Measurements from ENCODE around the gene ASIC1. TPM values are rescaled to one million over a fixed set of nuclear protein-coding genes. Genes with fewer than 3 reads are reported as not detected.

ASIC1 gene
- total and polyA plus RNA-seq, 2 of the 13 experiments (the other 11 are each of a cell fraction or from before 2014, with no cell fraction given), result 0.44 to 1.5 TPM

DNA sequence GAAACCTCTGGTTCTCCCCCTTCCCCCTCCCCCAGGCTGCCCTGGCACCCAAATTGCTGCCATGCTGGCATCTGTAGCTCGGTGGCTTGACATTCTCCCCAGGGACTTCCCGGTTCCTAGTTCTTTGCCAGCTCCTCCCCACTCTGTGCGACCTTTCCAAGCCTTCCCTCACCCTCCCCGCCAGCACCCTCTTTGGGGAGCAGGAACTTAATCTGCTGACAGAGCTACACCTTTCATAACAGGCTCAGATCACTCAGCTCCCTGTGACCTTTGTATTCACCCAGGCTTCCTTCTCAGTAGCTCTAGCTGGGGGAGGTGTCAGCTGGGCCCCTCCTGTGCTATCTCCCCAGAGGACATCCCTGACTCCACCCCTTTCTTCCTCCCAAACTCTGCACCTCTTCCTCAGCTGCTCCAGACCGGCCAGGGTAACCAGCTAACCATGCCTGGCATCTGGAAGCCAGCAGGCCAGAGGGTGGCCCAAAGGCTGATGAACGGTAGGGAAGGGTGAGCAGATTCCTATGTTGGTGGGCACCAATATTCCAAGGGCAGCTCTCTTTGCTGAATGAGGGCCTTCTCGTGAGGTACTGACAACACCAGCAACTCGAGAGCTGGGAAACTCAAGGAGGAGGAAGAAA, 52.8 kb downstream of the ASIC1 start (continued):
- TF ChIP-seq SIX4 (CRISPR knock-in tag; IDR thresholded peaks at IDR 0.05) (no peak), ZNF772 (CRISPR knock-in tag; IDR thresholded peaks at IDR 0.05) (no peak), DNMT3B (CRISPR knock-in tag; conservative IDR thresholded peaks at IDR 0.05) (no peak), YEATS2 (CRISPR knock-in tag; IDR thresholded peaks at IDR 0.05; ENCODE audit: borderline replicate concordance) (peak; percentile 22; the same call in 1 of the 2 replicates), ZMYM4 (CRISPR knock-in tag; IDR thresholded peaks at IDR 0.05) (0 out of 2 replicates have a peak, but pooled peaks have one; percentile 13), GATAD2A (CRISPR knock-in tag; IDR thresholded peaks at IDR 0.05) (peak; percentile 72; the same call in 1 of the 2 replicates), HDAC2 (CRISPR knock-in tag; IDR thresholded peaks at IDR 0.05) (peak; percentile 18; the same call in 1 of the 2 replicates), ZNF777 (CRISPR knock-in tag; IDR thresholded peaks at IDR 0.05) (no peak; the same call in 1 of the 2 replicates), LCORL (IDR thresholded peaks at IDR 0.05) (no peak), LCORL (CRISPR knock-in tag; IDR thresholded peaks at IDR 0.05) (peak; percentile 74), ZNF34 (CRISPR knock-in tag; IDR thresholded peaks at IDR 0.05; ENCODE audit: borderline replicate concordance) (no peak), ELF1 (CRISPR knock-in tag; IDR thresholded peaks at IDR 0.05) (peak; percentile 42; the same call in 1 of the 2 replicates), KLF16 (CRISPR knock-in tag; IDR thresholded peaks at IDR 0.05) (peak in 1 of 2 experiments; percentile 24; a peak in 1 of 4 replicates)
- TF ChIP-seq, protein P1, sequence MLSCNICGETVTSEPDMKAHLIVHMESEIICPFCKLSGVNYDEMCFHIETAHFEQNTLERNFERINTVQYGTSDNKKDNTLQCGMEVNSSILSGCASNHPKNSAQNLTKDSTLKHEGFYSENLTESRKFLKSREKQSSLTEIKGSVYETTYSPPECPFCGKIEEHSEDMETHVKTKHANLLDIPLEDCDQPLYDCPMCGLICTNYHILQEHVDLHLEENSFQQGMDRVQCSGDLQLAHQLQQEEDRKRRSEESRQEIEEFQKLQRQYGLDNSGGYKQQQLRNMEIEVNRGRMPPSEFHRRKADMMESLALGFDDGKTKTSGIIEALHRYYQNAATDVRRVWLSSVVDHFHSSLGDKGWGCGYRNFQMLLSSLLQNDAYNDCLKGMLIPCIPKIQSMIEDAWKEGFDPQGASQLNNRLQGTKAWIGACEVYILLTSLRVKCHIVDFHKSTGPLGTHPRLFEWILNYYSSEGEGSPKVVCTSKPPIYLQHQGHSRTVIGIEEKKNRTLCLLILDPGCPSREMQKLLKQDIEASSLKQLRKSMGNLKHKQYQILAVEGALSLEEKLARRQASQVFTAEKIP (CRISPR knock-in tag; IDR thresholded peaks at IDR 0.05; ENCODE audit: borderline replicate concordance), result no peak
- TF ChIP-seq, protein P2, sequence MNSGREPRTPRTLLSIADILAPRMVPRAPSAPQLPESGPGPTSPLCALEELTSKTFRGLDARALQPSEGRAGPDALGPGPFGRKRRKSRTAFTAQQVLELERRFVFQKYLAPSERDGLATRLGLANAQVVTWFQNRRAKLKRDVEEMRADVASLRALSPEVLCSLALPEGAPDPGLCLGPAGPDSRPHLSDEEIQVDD (CRISPR knock-in tag; IDR thresholded peaks at IDR 0.05; ENCODE audit: borderline replicate concordance), result 0 out of 2 replicates have a peak, but pooled peaks have one; percentile 27
- TF ChIP-seq, protein P3, sequence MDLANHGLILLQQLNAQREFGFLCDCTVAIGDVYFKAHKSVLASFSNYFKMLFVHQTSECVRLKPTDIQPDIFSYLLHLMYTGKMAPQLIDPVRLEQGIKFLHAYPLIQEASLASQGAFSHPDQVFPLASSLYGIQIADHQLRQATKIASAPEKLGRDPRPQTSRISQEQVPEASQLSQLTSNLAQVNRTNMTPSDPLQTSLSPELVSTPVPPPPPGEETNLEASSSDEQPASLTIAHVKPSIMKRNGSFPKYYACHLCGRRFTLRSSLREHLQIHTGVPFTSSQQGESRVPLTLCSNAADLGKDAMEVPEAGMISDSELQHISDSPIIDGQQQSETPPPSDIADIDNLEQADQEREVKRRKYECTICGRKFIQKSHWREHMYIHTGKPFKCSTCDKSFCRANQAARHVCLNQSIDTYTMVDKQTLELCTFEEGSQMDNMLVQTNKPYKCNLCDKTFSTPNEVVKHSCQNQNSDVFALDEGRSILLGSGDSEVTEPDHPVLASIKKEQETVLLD (CRISPR knock-in tag; IDR thresholded peaks at IDR 0.05; ENCODE audit: low read depth), result 0 out of 2 replicates have a peak, but pooled peaks have one; percentile 22
- TF ChIP-seq, protein P4, sequence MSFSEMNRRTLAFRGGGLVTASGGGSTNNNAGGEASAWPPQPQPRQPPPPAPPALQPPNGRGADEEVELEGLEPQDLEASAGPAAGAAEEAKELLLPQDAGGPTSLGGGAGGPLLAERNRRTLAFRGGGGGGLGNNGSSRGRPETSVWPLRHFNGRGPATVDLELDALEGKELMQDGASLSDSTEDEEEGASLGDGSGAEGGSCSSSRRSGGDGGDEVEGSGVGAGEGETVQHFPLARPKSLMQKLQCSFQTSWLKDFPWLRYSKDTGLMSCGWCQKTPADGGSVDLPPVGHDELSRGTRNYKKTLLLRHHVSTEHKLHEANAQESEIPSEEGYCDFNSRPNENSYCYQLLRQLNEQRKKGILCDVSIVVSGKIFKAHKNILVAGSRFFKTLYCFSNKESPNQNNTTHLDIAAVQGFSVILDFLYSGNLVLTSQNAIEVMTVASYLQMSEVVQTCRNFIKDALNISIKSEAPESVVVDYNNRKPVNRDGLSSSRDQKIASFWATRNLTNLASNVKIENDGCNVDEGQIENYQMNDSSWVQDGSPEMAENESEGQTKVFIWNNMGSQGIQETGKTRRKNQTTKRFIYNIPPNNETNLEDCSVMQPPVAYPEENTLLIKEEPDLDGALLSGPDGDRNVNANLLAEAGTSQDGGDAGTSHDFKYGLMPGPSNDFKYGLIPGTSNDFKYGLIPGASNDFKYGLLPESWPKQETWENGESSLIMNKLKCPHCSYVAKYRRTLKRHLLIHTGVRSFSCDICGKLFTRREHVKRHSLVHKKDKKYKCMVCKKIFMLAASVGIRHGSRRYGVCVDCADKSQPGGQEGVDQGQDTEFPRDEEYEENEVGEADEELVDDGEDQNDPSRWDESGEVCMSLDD (CRISPR knock-in tag; IDR thresholded peaks at IDR 0.05; ENCODE audit: borderline replicate concordance), result peak; percentile 71
- TF ChIP-seq, protein P5, sequence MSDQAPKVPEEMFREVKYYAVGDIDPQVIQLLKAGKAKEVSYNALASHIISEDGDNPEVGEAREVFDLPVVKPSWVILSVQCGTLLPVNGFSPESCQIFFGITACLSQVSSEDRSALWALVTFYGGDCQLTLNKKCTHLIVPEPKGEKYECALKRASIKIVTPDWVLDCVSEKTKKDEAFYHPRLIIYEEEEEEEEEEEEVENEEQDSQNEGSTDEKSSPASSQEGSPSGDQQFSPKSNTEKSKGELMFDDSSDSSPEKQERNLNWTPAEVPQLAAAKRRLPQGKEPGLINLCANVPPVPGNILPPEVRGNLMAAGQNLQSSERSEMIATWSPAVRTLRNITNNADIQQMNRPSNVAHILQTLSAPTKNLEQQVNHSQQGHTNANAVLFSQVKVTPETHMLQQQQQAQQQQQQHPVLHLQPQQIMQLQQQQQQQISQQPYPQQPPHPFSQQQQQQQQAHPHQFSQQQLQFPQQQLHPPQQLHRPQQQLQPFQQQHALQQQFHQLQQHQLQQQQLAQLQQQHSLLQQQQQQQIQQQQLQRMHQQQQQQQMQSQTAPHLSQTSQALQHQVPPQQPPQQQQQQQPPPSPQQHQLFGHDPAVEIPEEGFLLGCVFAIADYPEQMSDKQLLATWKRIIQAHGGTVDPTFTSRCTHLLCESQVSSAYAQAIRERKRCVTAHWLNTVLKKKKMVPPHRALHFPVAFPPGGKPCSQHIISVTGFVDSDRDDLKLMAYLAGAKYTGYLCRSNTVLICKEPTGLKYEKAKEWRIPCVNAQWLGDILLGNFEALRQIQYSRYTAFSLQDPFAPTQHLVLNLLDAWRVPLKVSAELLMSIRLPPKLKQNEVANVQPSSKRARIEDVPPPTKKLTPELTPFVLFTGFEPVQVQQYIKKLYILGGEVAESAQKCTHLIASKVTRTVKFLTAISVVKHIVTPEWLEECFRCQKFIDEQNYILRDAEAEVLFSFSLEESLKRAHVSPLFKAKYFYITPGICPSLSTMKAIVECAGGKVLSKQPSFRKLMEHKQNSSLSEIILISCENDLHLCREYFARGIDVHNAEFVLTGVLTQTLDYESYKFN (CRISPR knock-in tag; conservative IDR thresholded peaks at IDR 0.05), result peak; percentile 79
- TF ChIP-seq, protein P6, sequence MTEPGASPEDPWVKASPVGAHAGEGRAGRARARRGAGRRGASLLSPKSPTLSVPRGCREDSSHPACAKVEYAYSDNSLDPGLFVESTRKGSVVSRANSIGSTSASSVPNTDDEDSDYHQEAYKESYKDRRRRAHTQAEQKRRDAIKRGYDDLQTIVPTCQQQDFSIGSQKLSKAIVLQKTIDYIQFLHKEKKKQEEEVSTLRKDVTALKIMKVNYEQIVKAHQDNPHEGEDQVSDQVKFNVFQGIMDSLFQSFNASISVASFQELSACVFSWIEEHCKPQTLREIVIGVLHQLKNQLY (CRISPR knock-in tag; IDR thresholded peaks at IDR 0.05), result 0 out of 2 replicates have a peak, but pooled peaks have one; percentile 38

Measured in HepG2 (cell line).